Measurements from ENCODE around the gene FNIP2.
"Not testable (repeated sequence)": the region's sequence is repeated elsewhere in the genome, so short reads cannot be mapped to it uniquely, and the experiment has no call there.

FNIP2 gene

GRCh38 chr4:158754385-158755180 is 14.2 kb upstream of the FNIP2 start:
- H3K4me3 ChIP-seq (ENCODE audit: low read depth, low read length): no peak overlapping the region
- no peak for TF ChIP-seq CTCF (IDR thresholded peaks at IDR 0.05; ENCODE audit: low read depth, low read length)

GRCh38 chr4:158755819-158756218 is 13.0 kb upstream of the FNIP2 start:
- not testable (repeated sequence) for H3K4me3 ChIP-seq (ENCODE audit: low read depth, low read length)

GRCh38 chr4:158756588-158756987 is 12.2 kb upstream of the FNIP2 start:
- no peak overlapping the region for H3K4me3 ChIP-seq (ENCODE audit: low read depth, low read length)
- TF ChIP-seq CTCF (IDR thresholded peaks at IDR 0.05; ENCODE audit: low read depth, low read length): no peak

- TF ChIP-seq CTCF (IDR thresholded peaks at IDR 0.05; ENCODE audit: low read depth, low read length): no peak
- H3K4me3 ChIP-seq (ENCODE audit: low read depth, low read length): no peak overlapping the region
Measured at GRCh38 chr4:158758142-158758541, 10.7 kb upstream of the FNIP2 start.

- H3K4me3 ChIP-seq (ENCODE audit: low read depth, low read length): no peak overlapping the region
- TF ChIP-seq CTCF (IDR thresholded peaks at IDR 0.05; ENCODE audit: low read depth, low read length): no peak
Measured at GRCh38 chr4:158758703-158759102, 10.1 kb upstream of the FNIP2 start.

GRCh38 chr4:158759539-158759938 is 9.3 kb upstream of the FNIP2 start:
- H3K4me3 ChIP-seq (ENCODE audit: low read depth, low read length): not testable (repeated sequence)

- no peak for TF ChIP-seq CTCF (IDR thresholded peaks at IDR 0.05; ENCODE audit: low read depth, low read length)
- H3K4me3 ChIP-seq (ENCODE audit: low read depth, low read length): no peak overlapping the region
Measured at GRCh38 chr4:158760866-158761265, 8.0 kb upstream of the FNIP2 start.

GRCh38 chr4:158762553-158762952 is 6.3 kb upstream of the FNIP2 start:
- no peak overlapping the region for H3K4me3 ChIP-seq (ENCODE audit: low read depth, low read length)
- no peak for TF ChIP-seq CTCF (IDR thresholded peaks at IDR 0.05; ENCODE audit: low read depth, low read length)
